H1 (cell line): ENCODE data around the gene PLXNB1. TPM values are rescaled to one million over a fixed set of nuclear protein-coding genes. Genes with fewer than 3 reads are reported as not detected.

Experiments
- CTCF ChIA-PET: fragments of 300-600 bp; sonication (Branson Sonifier 250); formaldehyde crosslinking; loops from one replicate; lab custom pipeline; 2021; ENCODE audit not compliant: partially characterized antibody; lab: Charles Lee
- POLR2A ChIA-PET: fragments of 300-600 bp; sonication (Branson Sonifier 250); formaldehyde crosslinking; loops from one replicate; lab custom pipeline; 2021; ENCODE audit warnings: inconsistent platforms; ENCODE audit not compliant: partially characterized antibody; lab: Charles Lee
- DNase-seq, 2 experiments: peaks; one replicate each; pipeline versions ENCODE4 v3.0.0 to v3.0.0-alpha.2; 2010 to 2022; ENCODE audit warnings: low spot score in 2 of 2, low read depth in 1 of 2, mixed read lengths in 1 of 2
- FAIRE-seq: peaks from 2 replicates; lab custom pipeline; 2011; peaks lifted over from hg19 to GRCh38; lab: Jason Lieb, UNC
- H2AFZ ChIP-seq: 2 replicates; pipeline ENCODE4 v1.8.1; 2012; ENCODE audit warnings: low read length, inconsistent platforms
- H2AK5ac ChIP-seq: 2 replicates; pipeline ENCODE4 v1.6.1; 2013; ENCODE audit warnings: low read depth, low read length
- H2BK120ac ChIP-seq: replicated peaks from 2 replicates; pipeline ENCODE3; 2013; ENCODE audit warnings: low read depth, low read length, inconsistent platforms
- H2BK12ac ChIP-seq: 2 replicates; pipeline ENCODE4 v1.6.1; 2013; ENCODE audit warnings: low read depth, low read length
- H2BK15ac ChIP-seq: 2 replicates; pipeline ENCODE4 v1.6.1; 2013; ENCODE audit warnings: low read length
- H2BK20ac ChIP-seq: 2 replicates; pipeline ENCODE4 v1.6.1; 2013; ENCODE audit warnings: low read length
- H2BK5ac ChIP-seq: 2 replicates; pipeline ENCODE4 v1.6.1; 2013; ENCODE audit warnings: low read depth, low read length
- H3K14ac ChIP-seq: 2 replicates; pipeline ENCODE4 v1.6.1; 2013; ENCODE audit warnings: inconsistent platforms; ENCODE audit not compliant: insufficient read length
- H3K18ac ChIP-seq: 2 replicates; pipeline ENCODE4 v1.6.1; 2013; ENCODE audit warnings: low read length; ENCODE audit errors: extremely low read depth
- H3K23ac ChIP-seq: 2 replicates; pipeline ENCODE4 v1.6.1; 2013; ENCODE audit warnings: inconsistent platforms; ENCODE audit not compliant: insufficient read length
- H3K23me2 ChIP-seq: 2 replicates; pipeline ENCODE4 v1.6.1; 2013; ENCODE audit warnings: low read depth, low read length
- H3K27ac ChIP-seq: 2 replicates; pipeline ENCODE4 v1.6.1; 2011; ENCODE audit warnings: low read depth, low read length, inconsistent platforms
- H3K27me3 ChIP-seq, 4 experiments: replicated peaks in 1 of 4; 1 replicate in 1 of 4; 2 replicates in 3 of 4; pipeline versions ENCODE4 v1.6.1 to v1.8.1; 2011 to 2013; ENCODE audit warnings: low read length in 3 of 4, mild to moderate bottlenecking in 3 of 4, inconsistent platforms in 2 of 4, mixed read lengths in 2 of 4, moderate library complexity in 1 of 4; ENCODE audit not compliant: control insufficient read depth in 3 of 4, insufficient read depth in 3 of 4; ENCODE audit errors: extremely low read depth in 1 of 4
- H3K36me3 ChIP-seq, 4 experiments: 2 replicates each; pipeline versions ENCODE4 v1.6.1 to v1.8.1; 2011 to 2013; ENCODE audit warnings: mild to moderate bottlenecking in 4 of 4, low read length in 3 of 4, moderate library complexity in 2 of 4, control low read depth in 1 of 4, inconsistent platforms in 1 of 4; ENCODE audit not compliant: insufficient read depth in 4 of 4, control insufficient read depth in 2 of 4
- H3K4ac ChIP-seq: replicated peaks from 2 replicates; pipeline ENCODE3; 2013; ENCODE audit warnings: low read length, low read depth, mixed read lengths, inconsistent platforms; ENCODE audit not compliant: insufficient read length
- H3K4me1 ChIP-seq, 4 experiments: replicated peaks in 1 of 4; 1 replicate in 1 of 4; 2 replicates in 3 of 4; pipeline versions ENCODE4 v1.6.1 to v1.8.1; 2011 to 2013; ENCODE audit warnings: low read length in 3 of 4, inconsistent platforms in 2 of 4, mixed read lengths in 1 of 4; ENCODE audit not compliant: insufficient read depth in 4 of 4, control insufficient read depth in 3 of 4
- H3K4me2 ChIP-seq, 2 experiments: 2 replicates each; pipeline versions ENCODE4 v1.6.1 to v1.8.1; 2011 to 2013; ENCODE audit warnings: low read depth in 2 of 2, low read length in 2 of 2, control low read depth in 1 of 2, inconsistent platforms in 1 of 2, mild to moderate bottlenecking in 1 of 2; ENCODE audit not compliant: insufficient read depth in 1 of 2
- H3K4me3 ChIP-seq, 4 experiments: fragments of 200-600, 300-600 bp in 1 of 4; sonication (generic), shearing (Covaris generic), sonication (Bioruptor Twin) in 1 of 4; 2 replicates each; pipeline versions ENCODE4 v1.5.1 to v1.8.1; 2011 to 2016; ENCODE audit warnings: low read length in 4 of 4, low read depth in 3 of 4, control low read depth in 2 of 4, inconsistent platforms in 2 of 4, mild to moderate bottlenecking in 2 of 4, mixed read lengths in 1 of 4, moderate library complexity in 1 of 4; ENCODE audit not compliant: insufficient read depth in 2 of 4; ENCODE audit errors: extremely low read depth in 1 of 4
- H3K56ac ChIP-seq: replicated peaks from 2 replicates; pipeline ENCODE3; 2013; ENCODE audit warnings: low read depth, mild to moderate bottlenecking, mixed read lengths, low read length, inconsistent platforms; ENCODE audit not compliant: insufficient read length
- H3K79me1 ChIP-seq: 2 replicates; pipeline ENCODE4 v1.6.1; 2013; ENCODE audit warnings: low read depth, low read length, control low read depth
- H3K79me2 ChIP-seq, 2 experiments: 2 replicates each; pipeline versions ENCODE4 v1.6.1 to v1.8.1; 2012 to 2013; ENCODE audit warnings: low read length in 2 of 2, mild to moderate bottlenecking in 2 of 2, inconsistent platforms in 1 of 2; ENCODE audit not compliant: insufficient read depth in 2 of 2, control insufficient read depth in 1 of 2
- H3K9ac ChIP-seq, 4 experiments: replicated peaks in 1 of 4; 1 replicate in 1 of 4; 2 replicates in 3 of 4; pipeline versions ENCODE4 v1.6.1 to v1.8.1; 2011 to 2013; ENCODE audit warnings: low read depth in 3 of 4, low read length in 3 of 4, control low read depth in 2 of 4, mild to moderate bottlenecking in 2 of 4, moderate library complexity in 2 of 4, inconsistent platforms in 1 of 4; ENCODE audit errors: extremely low read depth in 1 of 4
- H3K9me3 ChIP-seq, 2 experiments: 2 replicates each; pipeline versions ENCODE4 v1.6.1 to v1.8.1; 2012 to 2013; ENCODE audit warnings: mild to moderate bottlenecking in 2 of 2, moderate library complexity in 2 of 2, control low read depth in 1 of 2, inconsistent platforms in 1 of 2, low read depth in 1 of 2, low read length in 1 of 2, mixed read lengths in 1 of 2; ENCODE audit not compliant: insufficient read depth in 2 of 2
- H4K20me1 ChIP-seq, 2 experiments: replicated peaks in 1 of 2; 2 replicates each; pipeline versions ENCODE3 to v1.8.1; 2011 to 2013; ENCODE audit warnings: inconsistent platforms in 2 of 2, low read length in 2 of 2, mild to moderate bottlenecking in 1 of 2; ENCODE audit not compliant: insufficient read depth in 2 of 2, control insufficient read depth in 1 of 2
- H4K5ac ChIP-seq: 2 replicates; pipeline ENCODE4 v1.6.1; 2013; ENCODE audit warnings: low read length, low read depth, mixed read lengths, inconsistent platforms; ENCODE audit not compliant: insufficient read length
- H4K8ac ChIP-seq: 2 replicates; pipeline ENCODE4 v1.8.0; 2013; ENCODE audit warnings: mild to moderate bottlenecking, moderate library complexity, low read length, inconsistent platforms; ENCODE audit not compliant: insufficient read depth; ENCODE audit errors: extremely low read depth
- H4K91ac ChIP-seq: replicated peaks from 2 replicates; pipeline ENCODE3; 2013; ENCODE audit warnings: low read length, mixed read lengths, inconsistent platforms; ENCODE audit not compliant: insufficient read length
- ATF2 ChIP-seq: IDR thresholded peaks from 2 replicates; pipeline ENCODE4 v1.6.1; 2012; ENCODE audit warnings: low read length, inconsistent platforms
- CHD2 ChIP-seq: IDR thresholded peaks from 2 replicates; pipeline ENCODE4 v1.6.1; 2012; ENCODE audit warnings: low read length, improper control_type of control experiment
- GTF2F1 ChIP-seq: IDR thresholded peaks from 2 replicates; pipeline ENCODE4 v1.6.1; 2012; ENCODE audit warnings: low read depth, low read length, improper control_type of control experiment, borderline replicate concordance
- NANOG ChIP-seq: IDR thresholded peaks from 2 replicates; pipeline ENCODE4 v1.6.1; 2011; ENCODE audit warnings: low read length, low read depth, mild to moderate bottlenecking, inconsistent platforms; ENCODE audit not compliant: insufficient read depth, poor library complexity, severe bottlenecking
- SAP30 ChIP-seq: fragments of 300-600 bp; sonication (generic); IDR thresholded peaks from 2 replicates; pipeline ENCODE4 v1.7.1; 2012; ENCODE audit warnings: low read length, moderate library complexity, mild to moderate bottlenecking, inconsistent platforms; ENCODE audit not compliant: insufficient read depth, insufficient replicate concordance
- SP1 ChIP-seq: IDR thresholded peaks from 2 replicates; pipeline ENCODE4 v1.6.1; 2011; ENCODE audit warnings: low read depth, low read length
- USF2 ChIP-seq: IDR thresholded peaks from 2 replicates; pipeline ENCODE4 v1.6.1; 2011; ENCODE audit warnings: low read length, improper control_type of control experiment
- WGBS, 2 experiments: shearing (Covaris generic) in 1 of 2; methylation state at CpG; one replicate each; pipeline versions ENCODE4 v1.1.6 to v1.1.7; 2013 to 2015; ENCODE audit warnings: low lambda C conversion rate in 2 of 2, mixed read lengths in 2 of 2, inconsistent platforms in 1 of 2, low coverage in 1 of 2, missing lambda C conversion rate in 1 of 2; ENCODE audit not compliant: insufficient replicate concordance in 2 of 2, insufficient coverage in 1 of 2, insufficient read length in 1 of 2; ENCODE audit errors: extremely low coverage in 1 of 2, missing lambda C conversion rate in 1 of 2; 5-methylcytosine and 5-hydroxymethylcytosine counted together
- polyA plus RNA-seq, 7 experiments: library from polyadenylated mRNA; depleted of rRNA in 3 of 7; stranded (reverse) in 5 of 7; unstranded in 2 of 7; fragments of >200 nt in 5 of 7; fragments of 200-250 nt in 2 of 7; gene quantifications; 1 replicate in 5 of 7; 2 replicates in 1 of 7; 4 replicates in 1 of 7; pipeline versions ENCODE4 v1.2.1 to v1.2.3, GENCODE V29; 2011 to 2013; ENCODE audit warnings: missing spikeins in 2 of 7, mixed read lengths in 2 of 7
- total RNA-seq: library from RNA; stranded (reverse); fragmentation: NEBNext Ultra II Directional; extraction: Animal tissue kit (Norgen Biotek cat#: 25700); gene quantifications from 2 replicates; pipeline ENCODE4 v1.2.1, GENCODE V29; 2021
- TF ChIP-seq, protein P1 (sequence below), 3 experiments: IDR thresholded peaks; 1 replicate in 2 of 3; 2 replicates in 1 of 3; pipeline versions ENCODE4 v1.5.1 to v1.6.1; 2011; ENCODE audit warnings: low read length in 3 of 3, mild to moderate bottlenecking in 3 of 3, inconsistent platforms in 2 of 3, low read depth in 1 of 3, moderate library complexity in 1 of 3; ENCODE audit not compliant: insufficient read depth in 1 of 3; ENCODE audit errors: control extremely low read depth in 1 of 3

The PLXNB1 gene
- total and polyA plus RNA-seq, 2 of the 8 experiments (the other 6 are each of a cell fraction or from before 2014, with no cell fraction given): 109 to 114 TPM

DNA sequence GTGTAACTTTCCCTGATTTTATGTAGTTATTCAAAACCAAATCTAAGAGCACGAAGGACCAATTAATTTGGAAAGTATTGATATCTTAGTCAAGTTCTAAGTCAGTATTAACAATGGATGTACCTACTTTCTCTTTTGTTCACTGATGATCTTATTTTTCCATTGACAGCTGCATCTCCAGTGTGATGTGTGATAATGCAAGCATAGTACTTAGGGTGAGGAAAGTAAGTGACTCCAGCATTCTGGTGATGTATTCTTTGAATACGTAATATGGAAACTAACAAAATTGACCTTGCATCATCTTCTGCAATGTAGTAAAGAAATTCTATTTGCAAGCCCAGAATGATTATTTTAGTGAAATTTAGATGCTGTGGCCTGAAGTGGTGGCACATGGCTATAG, 35.5 kb downstream of the PLXNB1 start:
- no peak overlapping the region for H3K4me2 ChIP-seq
- H3K4me1 ChIP-seq: peaks cover 0 to 7% (median 4%) of the 10 kb centered on the region in 4 experiments; a peak in 3 of 7 replicates
- H3K79me2 ChIP-seq: no peaks in the 10 kb centered on the region
- TF ChIP-seq GTF2F1 (no peak), CHD2 (no peak), USF2 (no peak), ATF2 (no peak), SAP30 (no peak), SP1 (no peak), NANOG (no peak)
- TF ChIP-seq, protein P1, sequence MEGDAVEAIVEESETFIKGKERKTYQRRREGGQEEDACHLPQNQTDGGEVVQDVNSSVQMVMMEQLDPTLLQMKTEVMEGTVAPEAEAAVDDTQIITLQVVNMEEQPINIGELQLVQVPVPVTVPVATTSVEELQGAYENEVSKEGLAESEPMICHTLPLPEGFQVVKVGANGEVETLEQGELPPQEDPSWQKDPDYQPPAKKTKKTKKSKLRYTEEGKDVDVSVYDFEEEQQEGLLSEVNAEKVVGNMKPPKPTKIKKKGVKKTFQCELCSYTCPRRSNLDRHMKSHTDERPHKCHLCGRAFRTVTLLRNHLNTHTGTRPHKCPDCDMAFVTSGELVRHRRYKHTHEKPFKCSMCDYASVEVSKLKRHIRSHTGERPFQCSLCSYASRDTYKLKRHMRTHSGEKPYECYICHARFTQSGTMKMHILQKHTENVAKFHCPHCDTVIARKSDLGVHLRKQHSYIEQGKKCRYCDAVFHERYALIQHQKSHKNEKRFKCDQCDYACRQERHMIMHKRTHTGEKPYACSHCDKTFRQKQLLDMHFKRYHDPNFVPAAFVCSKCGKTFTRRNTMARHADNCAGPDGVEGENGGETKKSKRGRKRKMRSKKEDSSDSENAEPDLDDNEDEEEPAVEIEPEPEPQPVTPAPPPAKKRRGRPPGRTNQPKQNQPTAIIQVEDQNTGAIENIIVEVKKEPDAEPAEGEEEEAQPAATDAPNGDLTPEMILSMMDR (IDR thresholded peaks at IDR 0.05; ENCODE audit: control extremely low read depth in 1 of 3, insufficient read depth in 1 of 3, low read depth in 1 of 3, low read length in 3 of 3): no peak
- no peak for DNase-seq
- H3K9me3 ChIP-seq: no peaks in the 10 kb centered on the region
- H3K79me1 ChIP-seq: no peaks in the 10 kb centered on the region; the same call in 1 of the 2 replicates
- no peak overlapping the region for H3K27ac ChIP-seq
- POLR2A ChIA-PET: interaction anchor here (0.9 to 1.1 kb wide), 3 partner anchors 8 to 34 kb away, joined by 3 to 4 read pairs (median 3); no protein-coding TSS in a partner anchor
- H3K9ac ChIP-seq: no peak overlapping the region
- H3K18ac ChIP-seq: no peak overlapping the region
- H3K14ac ChIP-seq: no peak overlapping the region
- no peak overlapping the region for H2AFZ ChIP-seq
- no peak overlapping the region for H2BK15ac ChIP-seq
- FAIRE-seq: no peak
- H2BK5ac ChIP-seq: no peak overlapping the region
- no peak overlapping the region for H2BK120ac ChIP-seq
- no peak overlapping the region for H4K91ac ChIP-seq
- H2BK20ac ChIP-seq: no peak overlapping the region
- no peak overlapping the region for H3K4me3 ChIP-seq
- peaks cover 2% of the 10 kb centered on the region; the same call in 1 of the 2 replicates for H3K23me2 ChIP-seq
- no peak overlapping the region for H2AK5ac ChIP-seq
- no peak overlapping the region for H3K4ac ChIP-seq
- H4K20me1 ChIP-seq: peaks cover 0 to 2% of the 10 kb centered on the region in 2 experiments
- no peak overlapping the region for H4K8ac ChIP-seq
- no peaks in the 10 kb centered on the region for H3K27me3 ChIP-seq
- no peak overlapping the region for H3K23ac ChIP-seq
- no peaks in the 10 kb centered on the region for H3K36me3 ChIP-seq
- H2BK12ac ChIP-seq: no peak overlapping the region
- no peak overlapping the region for H4K5ac ChIP-seq
- CTCF ChIA-PET: interaction anchor here (1.5 to 2.3 kb wide), 2 partner anchors 14 to 42 kb away, joined by 4 to 8 read pairs; no protein-coding TSS in a partner anchor
- WGBS, 2 experiments: 90% methylated on average over 2 of the region's 2 CpGs; no CpG with 5 or more reads in 1 of the 2 experiments
- no peak overlapping the region for H3K56ac ChIP-seq
